Heart left ventricle (tissue), 13 donors: Measurements from ENCODE around the gene LAPTM5.

ENCODE experiments used
- CTCF ChIP-seq, 12 donors: fragments of 200-600 bp; sonication (generic) in 4 of 12; IDR thresholded peaks; one replicate each; pipeline versions ENCODE4 v1.5.0 to v1.8.0; 2018 to 2022; ENCODE audit warnings: antibody characterized with exemption in 12 of 12, mild to moderate bottlenecking in 5 of 12
- POLR2A ChIP-seq, 2 donors: fragments of 450-650 bp; IDR thresholded peaks; one replicate each; pipeline ENCODE4 v1.6.1; 2017; ENCODE audit warnings: antibody characterized with exemption in 2 of 2, mild to moderate bottlenecking in 2 of 2, moderate library complexity in 2 of 2
- donor health status: ischemic (EF 13 %, LVEDD 7.1; RV severe dilation, severe dysfunction).
- donor health status: DM: no; HTN: yes; CAD: no.
- donor health status: DM: no; HTN: no; CAD: no.
- donor health status: ischemic (EF 25% LVEDD 6.9; RV normal size, moderate dysfunction).
- donor health status: ischemic (EF 25% LVEDD 5.7; RV mildly dilated, moderate dysfunction).
- donor health status: ischemic (EF 35%, LVEDD 5.7; RV mildly dilated, moderate dysfunction).
- donor health status: nonischemic (EF 11% LVEDD 7.7; RV severe dilation, severe dysfunction).
- donor health status: DM: yes; HTN: yes; CAD: no.
- donor health status: PGD.
- donor health status: ischemic (EF 29% LVEDD 5.4; RV normal size, mild dysfunction).
- donor health status: nonischemic (EF 23%, LVEDD 6.1; RV moderate dilation, normal function).

DNA sequence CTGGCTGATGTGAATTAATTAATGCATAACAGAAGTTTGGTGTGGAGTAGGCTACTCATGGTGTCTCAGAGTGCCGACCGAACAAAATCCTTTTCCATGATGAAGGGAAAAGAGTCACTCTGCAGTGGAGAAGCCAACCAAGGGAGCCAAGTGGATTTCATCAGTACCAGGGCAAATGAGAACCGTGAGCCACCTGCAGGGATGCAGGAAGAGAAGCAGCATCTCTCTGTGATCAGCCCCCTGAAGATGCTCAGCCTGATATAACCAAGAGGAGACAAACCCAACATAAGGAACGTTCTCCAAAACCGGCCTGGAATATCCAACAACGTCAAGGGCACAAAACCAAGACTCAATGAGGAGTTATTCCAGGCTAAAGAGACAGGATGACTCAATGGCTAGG lies 13.4 kb upstream of the LAPTM5 start:
- TF ChIP-seq CTCF (IDR thresholded peaks at IDR 0.05) (no peak), POLR2A (IDR thresholded peaks at IDR 0.05) (no peak)
